ENCODE results near the gene SORL1. TPM values are rescaled to one million over a fixed set of nuclear protein-coding genes. Genes with fewer than 3 reads are reported as not detected.

The SORL1 gene
- polyA plus RNA-seq, 3 donors, result 52.5 to 61.9 (median 59.4) TPM

DNA sequence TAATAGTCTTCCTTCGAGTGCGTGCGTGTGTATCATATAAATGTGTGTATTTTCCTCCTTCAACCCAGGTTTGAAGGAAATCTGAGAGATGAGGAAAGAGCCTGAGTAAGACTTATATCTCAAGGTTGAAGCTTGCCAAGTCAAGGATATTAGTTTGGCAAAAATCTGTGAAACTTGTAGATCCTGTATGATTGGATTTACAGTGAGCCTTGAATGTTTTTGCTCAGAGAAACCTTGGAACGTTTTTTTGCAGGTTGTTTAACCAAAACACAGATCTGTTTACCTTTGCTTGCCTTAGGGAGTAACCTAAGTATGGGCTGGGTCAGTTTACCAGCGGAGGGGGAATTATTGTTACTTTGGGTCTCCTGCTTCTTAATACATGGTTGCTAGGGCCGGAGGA, 36.5 kb downstream of the SORL1 start:
- H3K4me1 ChIP-seq (ENCODE audit: control insufficient read depth in 1 of 2, insufficient read depth in 2 of 2, low read length in 2 of 2), result peaks cover 10 to 12% of the 10 kb centered on the region in 2 donors
- no peak overlapping the region for H3K9ac ChIP-seq (ENCODE audit: insufficient read depth, low read length, poor library complexity, severe bottlenecking)
- H3K27ac Mint-ChIP-seq, result peak overlapping the region in 1 of 7 donors; percentile 77
- no peak for DNase-seq
- no peaks in the 10 kb centered on the region for H3K27me3 Mint-ChIP-seq (ENCODE audit: low read depth in 3 of 3)
- peak overlapping the region in 1 of 2 donors; percentile 18 for H3K27ac ChIP-seq (ENCODE audit: low read depth in 1 of 2, low read length in 2 of 2)
- H3K4me3 Mint-ChIP-seq, result no peak overlapping the region
- H3K27me3 ChIP-seq (ENCODE audit: control insufficient read depth in 2 of 2, insufficient read depth in 2 of 2, low read length in 2 of 2), result no peaks in the 10 kb centered on the region
- no peak overlapping the region for H3K4me2 ChIP-seq (replicated peaks; ENCODE audit: extremely low read depth, low read length, poor library complexity, severe bottlenecking)
- peaks cover 100% of the 10 kb centered on the region for H4K20me1 ChIP-seq (ENCODE audit: insufficient read depth, low read length)
- peaks cover 42% of the 10 kb centered on the region for H3K79me2 ChIP-seq (ENCODE audit: insufficient read depth, low read length)
- H3K9me3 ChIP-seq (replicated peaks in 1 of 2; ENCODE audit: control insufficient read depth in 1 of 2, insufficient read depth in 1 of 2, low read length in 2 of 2), result no peaks in the 10 kb centered on the region
- peaks cover 76 to 94% of the 10 kb centered on the region in 2 donors for H3K36me3 Mint-ChIP-seq
- no peak overlapping the region for H3K4me3 ChIP-seq (replicated peaks in 1 of 3; ENCODE audit: low read depth in 2 of 3, low read length in 3 of 3)
- no peak overlapping the region for H2AFZ ChIP-seq (ENCODE audit: insufficient read depth, low read depth, low read length, poor library complexity, severe bottlenecking)
- peaks cover 10% of the 10 kb centered on the region for H3K4me1 Mint-ChIP-seq
- WGBS (ENCODE audit: insufficient coverage), result no CpG with 5 or more reads among the region's 6 CpGs
- intact Hi-C loops (cut with micrococcal nuclease), result loop anchor here in 1 of 2 donors (10.0 kb wide), 1 partner anchor 164 kb away; no protein-coding TSS in a partner anchor
- H3K36me3 ChIP-seq (replicated peaks in 1 of 2; ENCODE audit: control insufficient read depth in 1 of 2, insufficient read depth in 2 of 2, low read length in 2 of 2), result peaks cover 73 to 95% of the 10 kb centered on the region in 2 donors
- no peaks in the 10 kb centered on the region for H3K9me3 Mint-ChIP-seq
- no peak for TF ChIP-seq CTCF (IDR thresholded peaks at IDR 0.05)

DNA sequence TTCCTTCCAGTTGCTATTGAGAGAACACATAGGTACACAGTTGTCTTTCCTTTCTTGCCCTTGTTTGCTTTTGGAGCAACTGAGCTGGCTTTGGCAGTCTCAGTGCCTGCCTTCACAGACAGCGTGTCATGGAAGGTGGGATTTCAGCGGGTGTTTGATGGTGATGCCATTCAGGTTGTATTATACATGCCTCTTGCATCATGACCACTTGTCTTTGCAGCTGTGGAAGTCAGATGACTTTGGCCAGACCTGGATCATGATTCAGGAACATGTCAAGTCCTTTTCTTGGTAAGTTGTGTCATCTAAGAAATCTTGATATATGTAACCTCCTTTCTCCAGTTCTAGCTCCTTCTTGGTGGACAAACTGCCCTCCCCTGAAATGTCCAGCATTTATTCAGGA, 37.7 kb downstream of the SORL1 start:
- H3K36me3 Mint-ChIP-seq, result peaks cover 74 to 95% of the 10 kb centered on the region in 2 donors
- intact Hi-C loops (cut with micrococcal nuclease), result loop anchor here in 1 of 2 donors (10.0 kb wide), 1 partner anchor 165 kb away; no protein-coding TSS in a partner anchor

More for the DNA sequence above, 37.7 kb downstream of the SORL1 start:
- Histone ChIP-seq H3K79me2 (ENCODE audit: insufficient read depth, low read length) (peaks cover 32% of the 10 kb centered on the region), H3K4me2 (replicated peaks; ENCODE audit: extremely low read depth, low read length, poor library complexity, severe bottlenecking) (no peak overlapping the region), H3K9me3 (replicated peaks in 1 of 2; ENCODE audit: control insufficient read depth in 1 of 2, insufficient read depth in 1 of 2, low read length in 2 of 2) (no peaks in the 10 kb centered on the region), H3K27ac (ENCODE audit: low read depth in 1 of 2, low read length in 2 of 2) (no peak overlapping the region), H3K9ac (ENCODE audit: insufficient read depth, low read length, poor library complexity, severe bottlenecking) (no peak overlapping the region), H2AFZ (ENCODE audit: insufficient read depth, low read depth, low read length, poor library complexity, severe bottlenecking) (no peak overlapping the region), H3K4me1 (ENCODE audit: control insufficient read depth in 1 of 2, insufficient read depth in 2 of 2, low read length in 2 of 2) (peaks cover 8 to 9% of the 10 kb centered on the region in 2 donors), H3K4me3 (replicated peaks in 1 of 3; ENCODE audit: low read depth in 2 of 3, low read length in 3 of 3) (no peak overlapping the region), H3K36me3 (replicated peaks in 1 of 2; ENCODE audit: control insufficient read depth in 1 of 2, insufficient read depth in 2 of 2, low read length in 2 of 2) (peaks cover 73 to 94% of the 10 kb centered on the region in 2 donors), H4K20me1 (ENCODE audit: insufficient read depth, low read length) (peaks cover 100% of the 10 kb centered on the region), H3K27me3 (ENCODE audit: control insufficient read depth in 2 of 2, insufficient read depth in 2 of 2, low read length in 2 of 2) (no peaks in the 10 kb centered on the region)
- Mint-ChIP-seq H3K4me3 (no peak overlapping the region), H3K9me3 (no peaks in the 10 kb centered on the region), H3K27ac (peak overlapping the region in 1 of 7 donors; percentile 27), H3K27me3 (ENCODE audit: low read depth in 3 of 3) (no peaks in the 10 kb centered on the region), H3K4me1 (peaks cover 8% of the 10 kb centered on the region)
- TF ChIP-seq CTCF (IDR thresholded peaks at IDR 0.05), result no peak
- DNase-seq, result no peak
- no CpG with 5 or more reads among the region's 2 CpGs for WGBS (ENCODE audit: insufficient coverage)

All from CD14-positive monocyte (primary cell).